Thoracic aorta (tissue), 2 donors: ENCODE measurements around the gene COL20A1. TPM values are rescaled to one million over a fixed set of nuclear protein-coding genes. Genes with fewer than 3 reads are reported as not detected.

ENCODE experiments used
- ATAC-seq: fragments of 150-250 bp; one replicate; pipeline ENCODE4 v1.8.0; 2017; ENCODE audit warnings: low read depth; ENCODE audit not compliant: insufficient number of reproducible peaks, low FRiP score
- DNase-seq: peaks from one replicate; pipeline ENCODE4 v3.0.0-alpha.2; 2020; ENCODE audit warnings: low spot score
- H3K27ac ChIP-seq, 2 donors: fragments of 200-600 bp; sonication (generic); 1 replicate in 1 of 2; 2 replicates in 1 of 2; pipeline ENCODE4 v1.5.1; 2016; ENCODE audit warnings: mild to moderate bottlenecking in 2 of 2, moderate library complexity in 2 of 2
- H3K27me3 ChIP-seq: fragments of 200-600 bp; sonication (generic); replicated peaks from 2 replicates; pipeline ENCODE4 v1.6.0; 2016; ENCODE audit warnings: mild to moderate bottlenecking; ENCODE audit not compliant: insufficient read depth
- H3K36me3 ChIP-seq: fragments of 200-600 bp; sonication (generic); one replicate; pipeline ENCODE4 v1.5.1; 2016
- H3K4me1 ChIP-seq, 2 donors: fragments of 200-600 bp; sonication (generic); 1 replicate in 1 of 2; 2 replicates in 1 of 2; pipeline versions ENCODE4 v1.5.1 to v1.6.0; 2016; ENCODE audit warnings: low read depth in 2 of 2, mild to moderate bottlenecking in 1 of 2; ENCODE audit not compliant: control insufficient read depth in 1 of 2
- H3K4me3 ChIP-seq: fragments of 200-600 bp; sonication (generic); 2 replicates; pipeline ENCODE4 v1.5.1; 2016; ENCODE audit warnings: mild to moderate bottlenecking
- H3K9me3 ChIP-seq: fragments of 200-600 bp; sonication (generic); 2 replicates; pipeline ENCODE4 v1.5.1; 2016
- CTCF ChIP-seq: fragments of 200-600 bp; sonication (generic); IDR thresholded peaks from one replicate; pipeline ENCODE4 v1.5.1; 2019; ENCODE audit warnings: antibody characterized with exemption
- total RNA-seq, 2 donors: library from RNA; depleted of rRNA; stranded (reverse); fragments of >200 nt; gene quantifications; one replicate each; pipeline versions ENCODE4 v1.1.0 to v1.2.3, GENCODE V29; 2016

The COL20A1 gene
- total RNA-seq, 2 donors from 2014 or later, result not detected

GRCh38 chr20:63325021-63325471, 32.1 kb downstream of the COL20A1 start:
- no peak for DNase-seq
- no peaks in the 10 kb centered on the region for H3K27me3 ChIP-seq
- H3K4me3 ChIP-seq, result no peak overlapping the region
- H3K36me3 ChIP-seq, result no peaks in the 10 kb centered on the region
- H3K4me1 ChIP-seq, result no peaks in the 10 kb centered on the region
- no peak for ATAC-seq
- no peak overlapping the region for H3K27ac ChIP-seq
- no peak for TF ChIP-seq CTCF
- H3K9me3 ChIP-seq, result no peaks in the 10 kb centered on the region

DNA sequence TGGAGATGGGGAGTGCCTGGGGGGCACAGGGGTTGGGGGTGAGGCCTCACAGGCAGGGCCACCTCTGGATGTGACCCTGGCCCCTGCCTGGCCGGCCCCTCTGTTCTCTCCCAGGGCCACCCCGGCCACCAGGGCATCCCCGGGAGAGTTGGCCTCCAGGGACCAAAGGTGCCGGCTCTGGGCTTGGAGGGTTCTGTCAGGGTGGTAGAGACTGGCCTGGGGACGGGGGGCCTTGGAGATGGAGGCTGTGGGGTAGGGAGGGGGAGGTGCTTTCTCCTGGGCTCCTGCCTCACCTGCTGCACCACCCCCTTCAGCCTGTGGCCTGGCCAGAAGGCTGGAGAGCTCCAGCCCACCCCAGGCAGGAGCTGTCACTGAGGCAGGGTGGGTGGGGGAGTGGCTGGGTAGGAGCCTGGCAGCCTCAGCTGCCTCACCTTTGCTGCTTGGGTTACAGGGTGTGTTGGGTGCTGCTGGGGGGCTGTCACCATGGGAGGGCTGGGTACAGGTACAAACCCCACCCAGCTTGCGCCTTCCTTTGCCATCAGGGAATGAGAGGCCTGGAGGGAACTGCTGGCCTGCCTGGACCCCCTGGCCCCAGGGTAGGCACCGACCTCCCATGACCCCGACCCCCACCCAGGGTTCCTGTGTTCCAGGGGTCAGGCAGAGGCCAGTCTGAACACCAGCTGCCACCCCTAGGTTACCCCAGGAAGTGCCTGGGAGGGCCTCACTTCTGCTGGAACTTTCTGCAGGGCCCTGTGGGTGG, 32.7 kb downstream of the COL20A1 start:
- no peak overlapping the region for H3K4me3 ChIP-seq
- DNase-seq (no peak), ATAC-seq (no peak)
- TF ChIP-seq CTCF, result no peak
- no peak overlapping the region for H3K27ac ChIP-seq
- no peaks in the 10 kb centered on the region for H3K27me3 ChIP-seq
- H3K4me1 ChIP-seq, result no peaks in the 10 kb centered on the region
- no peaks in the 10 kb centered on the region for H3K36me3 ChIP-seq
- H3K9me3 ChIP-seq, result no peaks in the 10 kb centered on the region

GRCh38 chr20:63326314-63327230, 33.6 kb downstream of the COL20A1 start:
- Histone ChIP-seq H3K36me3 (no peaks in the 10 kb centered on the region), H3K9me3 (no peaks in the 10 kb centered on the region), H3K27ac (no peak overlapping the region), H3K4me1 (no peaks in the 10 kb centered on the region), H3K4me3 (no peak overlapping the region), H3K27me3 (no peaks in the 10 kb centered on the region)
- no peak for ATAC-seq
- no peak for DNase-seq
- TF ChIP-seq CTCF, result no peak

- no peak overlapping the region for H3K27ac ChIP-seq
- no peak for ATAC-seq
- no peaks in the 10 kb centered on the region for H3K27me3 ChIP-seq
- DNase-seq, result no peak
- no peak overlapping the region for H3K4me3 ChIP-seq
- no peak for TF ChIP-seq CTCF
- no peaks in the 10 kb centered on the region for H3K4me1 ChIP-seq
- no peaks in the 10 kb centered on the region for H3K9me3 ChIP-seq
- H3K36me3 ChIP-seq, result no peaks in the 10 kb centered on the region
These were observed 34.3 kb downstream of the COL20A1 start for GRCh38 chr20:63327231-63327745.
